Measurements from ENCODE around the gene UBASH3B.

DNA sequence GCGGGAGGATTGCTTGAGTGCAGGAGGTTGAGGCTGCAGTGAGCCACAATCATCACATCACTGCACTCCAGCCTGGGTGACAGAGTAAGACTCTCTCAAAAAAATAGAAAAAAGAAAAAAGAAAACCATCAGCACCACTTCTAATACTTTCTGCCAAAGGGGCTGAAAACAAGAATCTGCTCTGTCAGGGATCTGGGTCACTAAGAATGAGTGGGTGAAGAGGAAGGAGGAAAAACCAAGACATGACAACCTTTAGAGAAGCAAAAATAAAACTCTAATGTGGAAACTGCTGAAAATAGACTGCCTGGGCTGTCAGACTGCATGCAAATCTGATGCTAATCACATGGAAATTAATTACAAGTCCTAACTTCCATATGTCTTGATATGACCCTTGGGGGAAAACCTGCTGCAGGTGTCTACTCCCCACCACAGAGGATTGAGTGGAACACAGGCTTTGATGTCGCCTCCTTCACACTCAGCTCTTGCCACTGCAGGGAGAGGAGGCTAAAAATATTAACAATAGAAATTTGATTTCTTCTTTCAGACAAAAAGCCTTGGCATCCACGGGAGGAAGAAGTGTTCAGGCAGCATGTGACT, 120.3 kb downstream of the UBASH3B start:
- TF ChIP-seq TCF12 (IDR thresholded peaks at IDR 0.05; ENCODE audit: low read depth) (no peak), ZBTB7A (IDR thresholded peaks at IDR 0.05; ENCODE audit: low read depth) (no peak), EP300 (IDR thresholded peaks at IDR 0.05; ENCODE audit: borderline replicate concordance) (no peak), YY1 (IDR thresholded peaks at IDR 0.05; ENCODE audit: low read depth) (no peak), CEBPB (IDR thresholded peaks at IDR 0.05) (no peak), TEAD4 (IDR thresholded peaks at IDR 0.05) (no peak), NFIC (IDR thresholded peaks at IDR 0.05) (no peak), RAD21 (IDR thresholded peaks at IDR 0.05; ENCODE audit: low read depth) (no peak), TAF1 (IDR thresholded peaks at IDR 0.05; ENCODE audit: low read depth) (no peak), EGR1 (IDR thresholded peaks at IDR 0.05) (no peak)
- TF ChIP-seq, protein P1, sequence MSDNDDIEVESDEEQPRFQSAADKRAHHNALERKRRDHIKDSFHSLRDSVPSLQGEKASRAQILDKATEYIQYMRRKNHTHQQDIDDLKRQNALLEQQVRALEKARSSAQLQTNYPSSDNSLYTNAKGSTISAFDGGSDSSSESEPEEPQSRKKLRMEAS (IDR thresholded peaks at IDR 0.05), result no peak
- TF ChIP-seq, protein P2, sequence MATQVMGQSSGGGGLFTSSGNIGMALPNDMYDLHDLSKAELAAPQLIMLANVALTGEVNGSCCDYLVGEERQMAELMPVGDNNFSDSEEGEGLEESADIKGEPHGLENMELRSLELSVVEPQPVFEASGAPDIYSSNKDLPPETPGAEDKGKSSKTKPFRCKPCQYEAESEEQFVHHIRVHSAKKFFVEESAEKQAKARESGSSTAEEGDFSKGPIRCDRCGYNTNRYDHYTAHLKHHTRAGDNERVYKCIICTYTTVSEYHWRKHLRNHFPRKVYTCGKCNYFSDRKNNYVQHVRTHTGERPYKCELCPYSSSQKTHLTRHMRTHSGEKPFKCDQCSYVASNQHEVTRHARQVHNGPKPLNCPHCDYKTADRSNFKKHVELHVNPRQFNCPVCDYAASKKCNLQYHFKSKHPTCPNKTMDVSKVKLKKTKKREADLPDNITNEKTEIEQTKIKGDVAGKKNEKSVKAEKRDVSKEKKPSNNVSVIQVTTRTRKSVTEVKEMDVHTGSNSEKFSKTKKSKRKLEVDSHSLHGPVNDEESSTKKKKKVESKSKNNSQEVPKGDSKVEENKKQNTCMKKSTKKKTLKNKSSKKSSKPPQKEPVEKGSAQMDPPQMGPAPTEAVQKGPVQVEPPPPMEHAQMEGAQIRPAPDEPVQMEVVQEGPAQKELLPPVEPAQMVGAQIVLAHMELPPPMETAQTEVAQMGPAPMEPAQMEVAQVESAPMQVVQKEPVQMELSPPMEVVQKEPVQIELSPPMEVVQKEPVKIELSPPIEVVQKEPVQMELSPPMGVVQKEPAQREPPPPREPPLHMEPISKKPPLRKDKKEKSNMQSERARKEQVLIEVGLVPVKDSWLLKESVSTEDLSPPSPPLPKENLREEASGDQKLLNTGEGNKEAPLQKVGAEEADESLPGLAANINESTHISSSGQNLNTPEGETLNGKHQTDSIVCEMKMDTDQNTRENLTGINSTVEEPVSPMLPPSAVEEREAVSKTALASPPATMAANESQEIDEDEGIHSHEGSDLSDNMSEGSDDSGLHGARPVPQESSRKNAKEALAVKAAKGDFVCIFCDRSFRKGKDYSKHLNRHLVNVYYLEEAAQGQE (IDR thresholded peaks at IDR 0.05; ENCODE audit: low read depth), result no peak
